ENCODE data around the gene CEP131. TPM values are rescaled to one million over a fixed set of nuclear protein-coding genes. Genes with fewer than 3 reads are reported as not detected.

Gene CEP131
- total RNA-seq (2014; rRNA removed; shearing (Covaris generic)): 5.2 TPM in 2 replicates
- 24.9 and 28.1 TPM in 2 replicates for polyA plus RNA-seq (2014; cell fraction: nucleus; rRNA removed)

DNA sequence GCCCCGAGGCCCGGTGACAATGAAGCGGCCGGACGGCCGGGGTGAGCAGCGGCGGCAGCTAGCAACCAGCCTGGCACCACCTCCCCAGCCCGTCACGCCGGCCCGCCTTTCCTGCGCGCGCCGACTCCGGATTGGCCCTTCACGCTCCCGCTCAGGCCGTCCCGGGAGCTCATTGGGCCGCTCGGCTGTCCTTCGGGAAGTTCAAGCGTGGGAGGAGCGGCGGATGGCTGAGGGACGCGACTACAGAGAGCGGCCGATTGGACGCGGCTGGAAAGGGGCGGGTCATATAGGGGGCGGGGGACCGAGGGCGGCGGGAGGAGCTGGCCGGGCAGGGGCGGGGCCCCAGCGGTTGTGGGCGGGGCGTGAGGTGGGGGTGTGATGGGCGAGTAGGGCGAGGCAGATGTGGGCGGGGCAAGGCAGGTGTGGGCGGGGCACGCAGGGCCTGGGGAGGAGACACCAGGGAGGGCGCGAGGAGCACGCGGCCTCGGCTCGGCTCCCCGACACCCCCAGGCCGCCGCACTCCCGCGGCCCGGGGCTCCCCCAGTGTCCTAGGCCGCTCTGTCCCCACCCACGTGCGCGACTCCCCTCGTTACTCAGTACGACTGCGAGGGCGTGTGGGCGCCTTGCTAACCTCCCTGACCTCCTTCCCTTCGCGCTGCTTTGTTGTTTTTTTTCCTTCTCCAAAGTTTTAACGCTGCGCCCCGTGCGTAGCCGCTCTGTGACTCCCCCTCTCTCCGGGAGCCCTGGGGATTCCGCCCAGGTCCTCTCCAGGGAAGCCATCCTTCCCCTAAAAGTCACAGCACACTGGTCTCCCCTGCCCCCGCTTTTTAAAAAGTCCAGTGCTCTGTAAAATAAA lies at the start of gene CEP131:
Gene CEP131 (minus strand): TSS at position 60 of the 856 bp plus-strand sequence. CDS start 2,909 bp downstream, outside the sequence.
- peak; percentile 99 for DNase-seq (ENCODE audit: extremely low read depth, low read depth)

DNA sequence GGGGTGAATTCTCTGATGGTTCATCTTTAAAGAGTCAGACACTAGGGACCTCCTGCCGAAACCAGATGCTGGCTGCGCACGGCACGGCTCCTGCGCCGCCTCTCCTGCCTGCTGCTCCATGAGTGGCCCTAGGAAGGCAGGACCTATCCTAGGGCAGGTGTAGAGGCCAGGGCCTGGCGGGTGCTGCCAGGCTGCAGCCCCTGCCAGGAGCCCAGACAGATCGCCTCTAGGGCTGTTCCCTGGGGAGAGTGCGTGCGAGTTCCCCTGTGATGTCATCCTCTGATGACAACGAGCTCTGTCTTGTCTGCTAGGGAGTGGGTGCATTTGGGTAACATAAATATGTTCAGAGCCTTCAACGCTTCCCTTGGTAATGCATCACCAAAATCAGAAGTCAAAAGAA lies 48.5 kb upstream of the CEP131 start:
- DNase-seq (ENCODE audit: extremely low read depth, low read depth): no peak

DNA sequence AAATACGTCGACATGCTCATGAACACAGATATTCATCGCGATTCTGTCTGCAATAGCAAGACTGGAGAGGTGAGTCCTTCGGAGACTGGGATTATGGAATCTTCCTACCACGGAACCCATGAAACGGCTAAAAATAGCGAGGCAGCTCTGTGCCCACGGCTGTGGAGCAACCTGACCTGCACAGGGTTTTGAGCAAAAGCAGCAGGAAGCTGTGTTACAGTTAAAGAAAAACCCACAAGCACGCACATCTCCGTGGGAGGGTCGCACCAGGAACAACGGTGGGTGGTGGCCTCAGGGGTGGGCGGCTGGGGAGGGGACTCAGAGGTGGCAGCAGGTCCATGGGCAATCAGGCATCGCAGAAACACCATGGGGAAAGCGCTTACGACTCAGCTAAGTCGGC lies 47.5 kb upstream of the CEP131 start:
- no peak for DNase-seq (ENCODE audit: extremely low read depth, low read depth)

DNA sequence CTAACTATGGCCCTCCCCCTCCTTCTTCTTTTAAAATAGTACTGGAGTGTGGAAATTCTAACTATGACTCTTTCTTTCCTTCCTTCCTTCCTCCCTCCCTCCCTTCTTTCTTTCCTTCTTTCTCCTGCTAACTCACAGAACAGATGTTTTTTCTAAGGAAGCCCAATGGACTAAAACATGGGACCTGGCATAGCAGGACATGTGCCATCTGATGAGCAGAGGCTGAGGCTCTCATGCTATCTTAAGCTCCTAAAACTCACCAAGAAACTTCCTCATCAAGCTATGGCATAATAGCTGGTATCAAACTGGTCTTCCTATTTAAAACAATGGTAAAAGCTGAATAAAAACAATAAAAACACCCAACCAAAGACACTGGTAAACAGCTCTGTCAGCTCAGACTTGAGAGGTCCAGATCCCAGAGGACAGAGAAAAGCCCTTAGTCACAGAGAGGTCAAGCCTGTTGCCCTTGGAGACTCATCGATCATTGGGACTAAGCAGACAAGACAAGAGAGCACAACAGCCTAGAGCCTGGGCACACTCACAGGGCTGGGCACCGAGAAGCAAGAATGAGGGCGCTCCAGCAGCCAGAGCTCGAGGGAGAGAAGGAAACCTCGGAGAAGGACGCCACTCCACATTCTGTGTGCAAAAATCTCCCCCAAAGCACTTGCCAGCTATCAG lies 44.8 kb upstream of the CEP131 start:
- DNase-seq (ENCODE audit: extremely low read depth, low read depth): no peak

DNA sequence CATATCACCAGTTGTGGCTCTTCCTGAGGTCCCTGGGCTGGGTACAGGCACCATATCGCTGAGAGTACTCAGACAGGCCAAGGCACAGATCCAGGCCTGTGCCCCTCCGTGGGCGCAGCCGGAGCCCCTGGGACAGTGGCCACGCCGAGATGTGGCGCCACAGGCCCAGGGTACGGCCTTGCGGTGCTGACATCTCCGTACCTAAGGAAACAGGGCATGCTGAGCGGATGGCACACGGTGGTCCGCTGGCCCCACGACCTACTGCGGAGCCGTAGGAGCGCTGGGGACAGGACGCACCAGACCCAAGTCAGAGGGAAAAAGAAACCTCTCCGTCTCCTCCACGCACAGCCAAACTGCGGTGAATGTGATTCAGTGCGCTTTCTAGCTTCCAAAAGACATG lies 42.8 kb upstream of the CEP131 start:
- DNase-seq (ENCODE audit: extremely low read depth, low read depth): no peak

DNA sequence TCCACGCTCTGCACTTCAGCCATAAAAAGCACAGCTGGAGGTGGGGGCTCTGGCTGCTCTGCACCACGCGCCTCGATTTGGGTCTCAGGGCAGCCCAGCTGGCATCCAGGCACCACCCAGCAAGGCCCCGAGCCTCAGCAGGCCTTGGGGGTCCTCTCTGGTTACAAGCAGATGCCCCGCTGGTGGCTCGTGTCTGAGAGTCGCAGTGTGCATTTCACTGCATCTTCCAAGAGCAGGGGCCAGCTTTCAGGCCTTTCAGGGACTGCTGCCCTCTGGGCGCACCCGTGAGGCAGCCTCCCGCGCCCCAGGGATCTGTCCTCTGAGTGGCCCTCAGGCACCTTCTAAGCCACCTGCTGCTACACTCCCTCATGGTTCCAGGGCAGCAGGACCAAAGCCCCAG lies 41.9 kb upstream of the CEP131 start:
- no peak for DNase-seq (ENCODE audit: extremely low read depth, low read depth)

DNA sequence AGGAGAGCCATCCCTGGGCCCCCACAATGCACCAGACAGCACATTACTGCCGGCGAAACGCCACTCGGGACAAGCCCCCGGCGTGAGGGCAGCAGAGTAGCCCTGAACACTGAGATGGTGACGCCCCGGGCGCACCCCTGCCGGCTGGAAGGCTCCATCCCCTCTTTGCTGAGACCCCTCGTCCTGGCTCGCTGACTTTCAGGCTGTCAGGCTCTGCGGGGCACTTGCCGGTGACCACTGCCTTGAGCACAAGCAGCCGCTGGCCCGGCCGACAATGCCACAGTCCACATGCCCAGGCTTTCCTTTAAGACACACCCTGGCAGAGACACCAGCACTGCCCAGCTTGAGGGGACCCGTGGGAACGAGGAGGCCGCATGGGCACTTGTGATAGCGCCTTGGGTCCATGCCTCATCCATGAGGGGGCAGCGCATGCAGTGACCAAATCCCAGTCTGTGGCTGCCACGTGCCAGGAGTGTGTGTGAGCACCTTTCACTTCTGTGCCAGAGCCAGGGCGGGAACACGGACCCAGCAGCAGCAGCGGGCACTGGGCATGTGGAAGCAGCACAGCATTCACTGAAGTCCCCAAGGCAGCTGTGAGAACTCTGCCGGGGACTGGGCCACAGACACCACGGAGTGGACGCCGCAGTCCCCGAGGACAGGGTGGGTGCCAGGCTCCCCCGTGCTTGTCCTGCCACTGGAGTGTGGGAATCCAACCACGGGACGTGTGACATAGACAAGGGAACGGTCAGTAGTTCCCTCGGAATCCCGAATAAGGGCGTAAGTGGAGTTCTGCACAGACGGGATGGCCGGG lies 40.8 kb upstream of the CEP131 start:
- no peak for DNase-seq (ENCODE audit: extremely low read depth, low read depth)

DNA sequence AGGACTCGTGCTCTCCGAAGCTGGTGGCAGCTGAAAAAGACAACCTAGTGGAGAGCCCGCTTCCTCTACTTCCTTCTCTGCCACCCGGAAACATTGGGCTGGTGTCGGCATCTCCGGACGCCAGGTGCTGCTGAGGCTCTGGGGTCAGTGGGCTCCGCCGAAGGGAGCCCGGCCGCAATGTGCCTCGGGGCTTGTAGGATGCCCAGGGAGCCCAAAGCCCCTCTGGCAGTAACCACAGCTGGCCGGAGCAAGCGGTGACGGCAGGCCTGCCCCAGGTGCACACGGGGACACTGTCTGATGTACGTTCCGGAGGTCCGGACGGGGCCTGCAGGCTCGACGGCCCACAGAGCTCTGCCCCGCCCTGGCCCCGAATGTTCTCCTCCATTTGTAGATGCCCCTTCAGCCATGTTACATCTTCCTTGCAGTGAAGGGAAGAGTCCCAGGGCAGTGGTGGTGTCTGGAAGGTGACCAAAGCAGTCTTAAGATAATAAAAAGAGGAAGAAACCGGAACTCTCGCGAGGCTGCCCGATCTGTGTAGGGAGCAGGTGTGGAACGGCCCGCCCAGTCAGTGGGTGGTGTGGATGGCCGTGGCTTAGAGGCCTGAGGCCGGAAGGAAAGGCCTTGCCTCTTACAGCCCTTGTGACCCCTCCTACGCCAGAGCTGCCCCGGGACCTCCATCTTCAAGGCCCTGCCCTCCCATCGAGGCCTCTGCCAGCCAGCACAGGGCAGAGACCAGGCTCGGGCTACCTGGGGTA lies 39.0 kb upstream of the CEP131 start:
- DNase-seq (ENCODE audit: extremely low read depth, low read depth): no peak

DNA sequence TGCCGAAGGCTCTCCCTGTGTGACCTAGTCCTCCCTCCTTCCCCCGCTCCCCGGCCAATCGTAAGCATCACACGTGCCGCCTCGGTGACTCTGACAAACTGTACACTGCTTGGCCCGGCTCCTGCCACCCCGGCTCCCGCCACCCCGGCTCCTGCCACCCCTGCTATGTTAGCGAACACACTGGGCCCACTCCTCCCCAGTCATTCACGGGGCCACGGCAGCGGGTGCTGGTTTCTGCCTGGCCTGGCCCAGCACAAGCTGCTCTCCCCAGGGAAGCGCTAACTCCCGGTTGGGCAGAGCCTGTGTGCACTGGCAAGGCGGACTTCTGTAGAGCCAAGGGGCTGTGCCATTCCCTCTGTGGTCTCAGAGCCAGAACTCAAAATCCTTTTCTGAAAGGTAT lies 38.3 kb upstream of the CEP131 start:
- DNase-seq (ENCODE audit: extremely low read depth, low read depth): no peak

DNA sequence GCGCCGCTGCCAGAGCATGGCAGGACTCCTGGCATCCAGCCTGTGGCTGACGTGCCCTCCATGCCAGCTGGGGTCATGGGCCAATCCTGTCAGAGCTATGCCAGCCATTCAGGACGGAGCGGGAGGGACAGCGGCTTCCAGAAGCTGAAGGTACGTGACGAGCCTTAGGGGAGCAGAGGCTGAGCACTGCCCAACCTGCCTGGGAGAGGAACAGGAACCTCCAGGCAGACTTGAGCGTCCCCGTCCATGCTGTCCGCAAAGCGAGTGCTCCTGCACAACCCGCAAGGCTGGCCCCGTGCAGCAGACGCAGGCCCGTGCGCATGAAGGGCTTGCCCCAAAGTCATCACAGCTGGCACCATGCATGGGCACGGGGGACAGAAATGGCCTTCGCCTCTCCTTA lies 37.9 kb upstream of the CEP131 start:
- no peak for DNase-seq (ENCODE audit: extremely low read depth, low read depth)

DNA sequence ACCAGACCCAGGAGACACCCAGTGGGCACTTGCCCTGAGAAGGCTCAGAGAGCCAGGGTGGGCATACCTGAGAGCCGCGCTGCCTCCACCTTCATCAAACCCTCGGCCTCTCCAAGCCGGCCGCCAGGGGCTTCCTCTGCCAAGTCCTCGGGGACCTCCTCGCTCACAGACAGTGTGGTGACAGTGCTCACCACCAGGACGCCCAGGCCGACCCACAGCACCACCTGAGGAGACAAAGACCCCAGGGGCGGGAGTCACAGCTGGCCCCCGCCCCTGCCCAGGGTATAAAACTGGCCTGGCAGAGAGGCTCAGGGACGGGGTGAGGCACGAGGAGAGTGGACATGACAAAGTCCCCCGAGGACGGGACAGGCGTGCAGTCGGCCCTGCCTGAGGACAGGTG lies 37.4 kb upstream of the CEP131 start:
- no peak for DNase-seq (ENCODE audit: extremely low read depth, low read depth)

DNA sequence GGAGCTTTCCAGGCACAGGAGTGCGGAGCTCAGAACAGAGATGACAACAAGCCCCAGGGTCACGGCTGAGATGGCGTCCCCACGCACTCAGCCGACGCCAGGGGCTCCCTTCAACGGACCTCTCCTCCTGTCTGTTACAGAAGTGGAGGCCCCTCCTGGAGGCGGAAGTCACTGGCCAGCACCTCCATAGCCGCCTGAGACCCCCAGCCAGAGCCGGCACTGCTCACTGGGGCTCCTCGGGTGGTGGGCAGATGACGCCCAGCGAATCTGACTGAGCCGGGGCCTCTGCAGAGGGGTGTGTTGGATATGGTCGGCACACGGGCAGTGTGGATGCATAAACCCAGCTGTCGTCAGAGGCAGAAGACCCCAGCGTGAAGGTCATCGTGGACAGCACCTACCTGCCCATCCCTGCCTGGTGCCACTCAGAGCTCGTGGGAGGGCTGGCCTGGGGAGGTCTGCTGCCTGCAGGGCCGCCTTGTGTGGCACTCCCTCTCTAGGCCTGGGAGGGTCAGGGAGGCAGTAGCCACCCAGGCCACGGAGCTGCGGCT lies 36.4 kb upstream of the CEP131 start:
- no peak for DNase-seq (ENCODE audit: extremely low read depth, low read depth)

DNA sequence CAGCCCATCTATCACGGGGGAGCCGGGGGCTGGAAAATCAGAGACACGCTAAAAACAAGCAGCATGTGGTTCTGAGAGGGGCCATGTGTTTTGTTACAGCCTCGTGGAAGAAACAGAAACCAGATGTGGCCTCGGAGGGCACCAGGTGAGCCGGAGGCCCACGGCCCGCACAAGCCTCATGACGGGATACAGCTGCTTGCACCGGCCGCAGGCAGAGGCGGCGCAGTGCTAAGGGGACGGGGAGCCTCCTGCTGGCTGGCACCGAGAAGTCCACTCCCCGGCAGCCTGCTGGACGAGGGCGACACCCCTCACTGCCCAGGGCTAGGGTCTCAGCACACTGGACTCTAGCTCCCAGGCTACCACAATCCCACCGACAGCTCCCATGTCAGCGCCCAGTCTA lies 35.5 kb upstream of the CEP131 start:
- DNase-seq (ENCODE audit: extremely low read depth, low read depth): no peak

DNA sequence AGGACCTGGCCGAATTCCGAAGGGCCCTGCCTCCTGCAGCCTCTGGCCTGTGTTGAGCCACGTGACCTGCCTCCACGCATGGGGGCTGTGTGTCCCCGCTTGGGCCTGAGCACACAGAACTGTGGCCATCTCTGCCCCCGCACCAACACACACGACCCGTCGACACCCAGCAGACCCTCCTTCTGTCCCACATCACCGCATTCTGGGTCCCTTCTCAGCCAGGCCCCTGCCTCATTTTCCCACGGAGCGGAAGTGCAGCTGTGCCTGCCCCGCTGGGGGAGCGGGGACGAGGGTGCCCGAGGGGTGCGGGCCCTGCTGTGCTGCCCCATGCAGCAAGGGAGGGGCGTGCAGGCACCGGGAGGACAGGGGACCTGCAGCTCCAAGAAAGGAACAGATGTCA lies 34.8 kb upstream of the CEP131 start:
- no peak for DNase-seq (ENCODE audit: extremely low read depth, low read depth)

DNA sequence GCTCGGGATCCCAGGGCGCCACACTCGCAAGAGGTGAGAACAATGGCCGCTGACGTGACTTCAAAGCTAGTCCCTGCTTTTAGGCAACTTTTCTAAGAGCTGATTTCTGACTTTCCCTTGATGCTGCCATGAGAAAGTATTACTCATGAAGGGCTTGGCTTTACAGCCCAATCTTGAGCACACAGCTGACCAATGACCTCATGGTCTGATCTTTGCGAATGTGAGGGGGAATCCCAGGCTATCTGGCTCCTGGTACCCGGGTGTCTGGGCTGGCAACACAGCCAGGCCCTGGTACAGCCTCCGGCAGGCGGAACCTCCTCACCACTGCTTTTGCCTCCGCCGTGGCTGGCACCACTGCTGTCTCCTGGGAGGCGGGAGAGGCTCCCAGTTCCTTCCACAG lies 33.9 kb upstream of the CEP131 start:
- DNase-seq (ENCODE audit: extremely low read depth, low read depth): no peak

DNA sequence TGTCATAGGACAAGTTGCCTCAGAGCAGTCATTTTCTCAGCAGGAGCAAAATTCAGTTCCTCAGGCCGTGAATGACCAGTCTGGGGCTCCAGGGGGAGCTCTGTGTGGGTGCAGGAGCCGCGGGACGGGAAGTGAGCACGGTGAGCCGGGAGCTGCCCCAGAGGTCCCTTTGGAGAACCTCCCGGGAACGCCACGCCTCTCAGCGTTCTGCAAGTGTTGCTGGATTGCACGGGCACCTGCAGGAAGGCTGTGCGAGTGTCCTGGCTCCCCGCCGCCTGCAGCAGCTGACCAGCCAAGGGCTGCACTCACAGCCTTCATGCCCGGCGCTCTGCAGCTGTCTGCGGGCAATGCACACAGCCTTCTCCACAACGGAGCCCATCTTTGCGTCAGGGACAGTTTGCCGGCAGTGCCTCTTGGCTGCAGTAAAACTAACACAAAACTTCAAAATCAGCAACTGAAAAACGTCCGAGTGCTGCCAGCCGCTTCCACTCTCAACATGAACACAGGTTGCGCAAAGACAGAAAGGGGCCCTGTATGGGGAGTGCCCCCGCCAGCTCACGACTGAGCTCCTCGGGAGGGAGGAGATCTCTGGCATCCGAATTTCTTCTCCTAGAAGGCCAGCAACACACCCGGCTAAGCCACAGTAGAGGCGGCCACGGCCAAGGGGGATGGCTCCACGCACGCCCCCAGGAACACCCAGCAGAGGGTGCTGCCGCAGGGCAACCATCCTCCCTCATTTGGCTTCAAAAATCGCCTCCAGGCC lies 32.4 kb upstream of the CEP131 start:
- peak; percentile 59 for DNase-seq (ENCODE audit: extremely low read depth, low read depth)

DNA sequence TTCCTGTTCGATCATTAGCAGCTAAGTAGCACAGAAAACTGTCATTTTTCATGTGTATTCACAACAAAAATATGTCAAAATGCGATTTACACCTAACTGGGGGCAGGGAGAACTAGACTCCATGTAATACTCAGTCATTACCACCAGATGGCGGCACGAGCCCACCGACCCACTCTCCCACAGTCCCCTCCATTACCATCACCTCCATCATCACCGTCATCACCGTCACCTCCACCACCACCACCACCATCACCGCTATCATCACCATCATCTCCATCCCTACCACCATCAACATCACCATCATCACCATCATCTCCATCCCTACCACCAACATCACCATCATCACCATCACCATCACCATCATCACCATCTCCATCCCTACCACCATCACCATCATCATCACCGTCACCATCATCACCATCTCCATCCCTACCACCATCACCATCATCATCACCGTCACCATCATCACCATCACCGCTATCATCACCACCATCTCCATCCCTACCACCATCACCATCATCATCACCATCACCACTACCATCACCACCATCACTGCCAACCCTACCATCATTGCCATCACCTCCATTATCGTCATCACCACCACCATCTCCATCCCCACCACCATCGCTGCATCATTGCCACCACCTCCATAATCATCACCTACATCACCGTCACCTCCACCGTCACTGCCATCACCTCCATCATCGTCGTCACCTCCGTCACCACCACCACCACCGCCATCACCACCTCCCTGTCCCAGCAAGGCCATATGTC lies 30.8 kb upstream of the CEP131 start:
- DNase-seq (ENCODE audit: extremely low read depth, low read depth): peak; percentile 35

DNA sequence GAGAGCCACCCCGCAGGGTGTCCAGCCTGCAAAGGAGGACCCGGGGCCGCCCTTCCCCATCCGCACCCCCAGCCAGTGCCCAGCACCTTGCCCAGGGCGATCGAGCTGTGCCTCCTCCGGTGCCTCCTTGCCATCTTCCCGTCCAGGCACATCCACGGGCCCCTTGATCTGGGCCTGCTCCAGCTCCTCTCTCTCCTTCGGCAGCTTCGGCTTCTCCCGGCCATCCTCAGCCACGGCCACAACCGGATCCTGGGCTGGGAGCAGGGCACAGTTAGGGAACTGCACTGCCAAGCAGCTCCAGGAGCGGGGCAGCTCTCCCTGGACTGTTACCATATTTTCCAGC lies 30.2 kb upstream of the CEP131 start:
- DNase-seq (ENCODE audit: extremely low read depth, low read depth): no peak
